SHP77 (cell line): Measurements from ENCODE around the gene PRODH.
"Not testable (repeated sequence)": the region's sequence is repeated elsewhere in the genome, so short reads cannot be mapped to it uniquely, and the experiment has no call there.

ENCODE experiments used
- DNase-seq, 2 experiments: peaks; one replicate each; lab custom pipeline; 2025; lab: John Stamatoyannopoulos, UW

PRODH gene

DNA sequence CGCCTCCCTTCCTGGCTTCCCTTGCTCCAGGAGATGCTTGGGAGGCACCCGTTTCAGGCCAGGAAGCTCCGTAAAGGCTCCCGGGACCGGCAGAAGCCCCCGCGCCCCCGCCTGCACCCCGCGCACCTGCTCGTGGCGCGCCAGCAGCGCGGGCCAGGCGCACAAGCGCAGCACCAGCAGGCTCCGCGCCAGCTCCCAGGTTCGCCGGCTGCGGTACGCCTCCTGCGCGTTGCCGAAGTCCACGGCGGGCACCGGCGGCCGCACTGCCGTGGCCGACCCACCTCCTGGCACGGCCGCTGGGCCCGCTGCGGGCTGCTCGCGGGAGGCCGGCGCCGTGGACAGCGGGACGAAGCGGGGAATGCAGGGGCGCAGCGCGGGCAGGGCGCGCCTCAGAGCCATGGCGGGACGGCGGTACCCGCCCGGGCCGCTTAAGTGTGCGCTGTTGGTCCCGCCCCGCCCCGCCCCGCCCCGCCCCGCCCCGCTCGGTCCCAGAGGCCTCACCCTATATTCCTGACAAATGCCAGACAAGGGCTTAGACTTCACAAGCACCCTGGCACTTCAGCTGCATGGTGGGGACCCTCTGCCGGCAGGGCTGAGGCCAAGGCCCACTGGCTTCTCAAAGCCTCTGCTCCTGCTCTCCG is at the start of gene PRODH:
Gene PRODH, minus strand, starts transcription at position 405 of the 641 bp plus-strand sequence. Its CDS starts 6 bp downstream, at position 399.
- no peak for DNase-seq

- DNase-seq = no peak
These were observed 49.7 kb upstream of the PRODH start for GRCh38 chr22:18985780-18986179.

DNA sequence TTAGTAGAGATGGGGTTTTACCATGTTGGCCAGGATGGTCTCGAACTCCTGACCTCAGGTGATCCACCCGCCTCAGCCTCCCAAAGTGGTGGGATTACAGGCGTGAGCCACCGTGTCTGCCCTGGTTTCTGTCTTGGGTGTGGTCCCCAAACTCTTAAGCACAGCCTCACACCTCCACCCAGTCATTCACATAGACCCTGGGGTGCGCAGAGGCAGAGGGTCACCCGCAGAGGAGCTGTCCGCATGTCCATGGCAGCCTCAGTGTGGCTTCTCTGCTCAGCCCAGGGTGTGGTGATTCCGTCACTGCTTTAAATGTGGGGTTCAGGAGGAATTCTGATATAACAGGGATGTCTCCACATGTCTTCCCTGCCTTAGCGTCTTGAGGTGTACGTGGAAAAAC is 48.5 kb upstream of the PRODH start:
- DNase-seq = no peak

DNA sequence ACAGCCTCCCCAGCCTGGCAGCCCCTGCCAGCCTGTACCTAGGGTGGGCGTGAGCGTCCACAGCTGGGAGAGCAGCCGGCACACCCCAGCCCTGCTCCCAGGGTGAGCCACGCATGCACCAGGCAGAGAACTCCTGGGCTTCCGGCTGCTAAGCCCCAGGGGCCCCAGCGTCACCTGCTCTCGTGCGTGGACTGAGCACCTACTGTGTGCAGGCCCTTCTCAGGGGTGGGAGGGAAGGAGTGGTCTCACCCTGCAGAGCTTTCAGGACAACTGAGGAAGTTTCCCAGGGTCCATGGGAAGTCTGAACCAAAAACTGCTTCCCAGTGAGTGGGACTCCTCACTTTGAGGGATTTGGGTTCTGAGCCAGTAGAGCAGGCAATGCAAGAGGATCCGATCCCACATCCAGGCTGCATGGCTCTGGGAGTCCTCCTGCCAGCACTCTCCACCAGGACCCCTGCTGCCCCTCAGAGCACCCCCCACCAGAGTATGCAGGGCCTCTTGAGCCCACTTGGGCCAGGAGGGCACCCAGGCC is 47.1 kb upstream of the PRODH start:
- no peak for DNase-seq

DNA sequence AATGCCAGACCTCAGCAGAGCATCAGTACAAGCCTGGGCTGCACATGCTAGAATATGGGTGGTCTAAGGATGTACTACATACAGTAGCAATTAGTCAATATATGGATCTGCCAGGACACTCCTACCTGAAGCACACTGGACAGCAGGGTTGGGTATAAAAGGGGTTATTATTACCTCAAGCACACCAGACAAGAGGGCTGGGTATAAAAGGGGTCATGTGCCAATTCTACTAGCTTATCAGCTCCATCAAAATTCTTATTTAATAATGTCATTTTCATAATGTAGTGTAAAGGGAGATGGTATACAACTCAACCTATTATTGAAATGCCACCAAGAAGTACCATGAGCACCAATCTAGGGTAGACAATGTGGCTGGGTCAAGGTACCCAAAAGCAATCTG is 44.7 kb upstream of the PRODH start:
- DNase-seq = no peak

- DNase-seq = no peak
These were observed 43.9 kb upstream of the PRODH start for GRCh38 chr22:18979957-18980356.

GRCh38 chr22:18978506-18978905 is 42.4 kb upstream of the PRODH start:
- no peak for DNase-seq

- no peak for DNase-seq
These were observed 41.8 kb upstream of the PRODH start for GRCh38 chr22:18977824-18978425.

GRCh38 chr22:18976197-18976751 is 40.2 kb upstream of the PRODH start:
- DNase-seq = no peak

- no peak for DNase-seq
These were observed 39.5 kb upstream of the PRODH start for GRCh38 chr22:18975434-18976196.

DNA sequence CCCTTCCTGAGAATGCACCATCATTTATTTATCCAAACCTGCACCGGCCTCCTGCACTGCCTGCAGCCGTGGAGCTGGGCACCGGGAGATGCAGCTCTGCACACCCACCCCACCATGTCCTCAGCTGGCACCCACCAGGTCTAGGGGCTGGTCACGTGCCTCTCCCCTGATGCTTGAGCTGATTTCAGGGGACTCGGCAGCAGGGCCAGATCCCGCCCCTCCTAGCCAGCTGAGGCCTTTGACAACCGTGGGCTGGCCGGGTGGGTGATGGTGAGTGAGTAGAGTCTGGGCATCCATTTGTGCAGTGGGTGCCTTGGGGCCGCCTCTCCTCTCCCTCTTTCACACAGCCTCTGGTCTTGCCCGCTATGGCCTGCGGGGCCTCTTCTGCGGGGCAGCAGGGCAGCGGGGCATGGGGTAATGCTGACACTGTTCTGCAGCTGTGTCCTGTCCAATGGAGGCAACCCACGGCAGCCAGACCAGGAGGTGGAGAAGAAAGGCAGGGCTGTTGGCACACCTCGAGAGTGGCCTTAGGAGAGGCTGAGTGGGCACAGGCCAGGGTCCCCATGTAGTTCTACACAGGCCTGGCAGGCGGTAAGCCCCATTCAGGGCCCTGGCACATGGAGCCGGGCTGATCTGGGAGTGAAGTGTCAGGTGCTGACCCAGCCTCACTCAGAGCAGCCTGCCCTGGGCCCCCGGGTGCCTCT is 38.5 kb upstream of the PRODH start:
- no peak for DNase-seq

GRCh38 chr22:18973264-18974031 is 37.4 kb upstream of the PRODH start:
- no peak for DNase-seq

- DNase-seq = not testable (repeated sequence)
These were observed 36.5 kb upstream of the PRODH start for GRCh38 chr22:18972591-18972990.

GRCh38 chr22:18972029-18972428 is 35.9 kb upstream of the PRODH start:
- DNase-seq = not testable (repeated sequence)

- no peak for DNase-seq
These were observed 35.2 kb upstream of the PRODH start for GRCh38 chr22:18971321-18971751.

DNA sequence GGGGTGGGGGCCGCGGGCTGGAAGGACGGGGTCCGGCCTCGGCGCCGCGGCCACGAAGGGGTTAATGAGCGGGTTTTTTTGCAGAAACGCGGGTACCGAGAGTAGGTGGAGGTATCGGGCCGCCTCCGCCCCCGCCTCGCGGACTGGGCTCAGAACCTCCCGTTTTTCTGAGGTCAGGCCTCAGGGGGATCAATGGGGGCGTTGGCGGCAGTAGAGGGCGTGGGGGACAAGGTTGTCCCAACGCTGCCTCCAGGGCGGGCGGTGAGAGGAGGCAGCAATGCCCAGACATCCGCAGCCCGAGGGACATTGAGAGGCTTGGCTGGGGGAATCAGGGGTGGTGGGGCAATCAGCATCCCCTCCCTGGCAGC is 34.8 kb upstream of the PRODH start:
- no peak for DNase-seq

DNA sequence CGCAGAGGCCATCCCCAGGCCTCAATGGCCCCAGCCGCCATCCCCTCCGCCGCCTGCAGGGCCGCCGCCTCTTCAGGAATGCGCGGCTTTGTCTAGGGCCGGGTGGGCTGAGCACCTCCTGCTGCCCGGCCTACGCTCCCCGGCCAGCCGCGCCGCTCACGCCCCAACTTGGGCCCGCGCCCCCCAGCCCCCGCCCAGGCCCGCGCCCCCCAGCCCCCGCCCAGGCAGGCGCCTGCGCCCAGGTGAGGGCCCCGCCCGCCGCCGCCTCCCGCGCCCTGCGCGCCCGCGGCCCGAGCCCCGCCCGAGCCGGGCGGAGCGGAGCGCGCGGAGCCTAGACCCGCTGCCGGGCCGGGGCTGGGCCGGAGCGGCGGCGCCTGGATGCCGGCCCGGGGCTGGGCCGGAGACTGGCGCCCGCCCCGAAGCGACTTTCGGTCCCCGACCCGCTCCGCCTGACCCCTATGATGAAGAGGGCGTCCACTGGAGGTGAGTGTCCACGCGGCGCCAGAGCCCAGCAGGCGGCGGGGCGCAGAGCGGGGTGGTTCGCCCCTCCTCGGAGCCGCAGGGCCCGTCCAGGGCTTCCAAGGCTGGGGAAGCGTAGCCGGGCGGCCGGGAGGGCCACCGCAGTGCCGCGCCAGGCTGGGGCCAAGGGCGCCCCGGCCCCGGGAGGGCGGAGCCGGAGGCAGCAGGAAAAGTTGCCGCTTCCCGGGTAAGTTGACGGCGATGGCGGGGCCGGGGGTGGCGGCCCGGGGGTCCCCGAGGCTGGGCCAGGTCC is 34.3 kb upstream of the PRODH start:
- peak in 1 of 2 experiments; percentile 9 for DNase-seq

- DNase-seq = not testable (repeated sequence)
These were observed 33.3 kb upstream of the PRODH start for GRCh38 chr22:18969158-18969942.

DNA sequence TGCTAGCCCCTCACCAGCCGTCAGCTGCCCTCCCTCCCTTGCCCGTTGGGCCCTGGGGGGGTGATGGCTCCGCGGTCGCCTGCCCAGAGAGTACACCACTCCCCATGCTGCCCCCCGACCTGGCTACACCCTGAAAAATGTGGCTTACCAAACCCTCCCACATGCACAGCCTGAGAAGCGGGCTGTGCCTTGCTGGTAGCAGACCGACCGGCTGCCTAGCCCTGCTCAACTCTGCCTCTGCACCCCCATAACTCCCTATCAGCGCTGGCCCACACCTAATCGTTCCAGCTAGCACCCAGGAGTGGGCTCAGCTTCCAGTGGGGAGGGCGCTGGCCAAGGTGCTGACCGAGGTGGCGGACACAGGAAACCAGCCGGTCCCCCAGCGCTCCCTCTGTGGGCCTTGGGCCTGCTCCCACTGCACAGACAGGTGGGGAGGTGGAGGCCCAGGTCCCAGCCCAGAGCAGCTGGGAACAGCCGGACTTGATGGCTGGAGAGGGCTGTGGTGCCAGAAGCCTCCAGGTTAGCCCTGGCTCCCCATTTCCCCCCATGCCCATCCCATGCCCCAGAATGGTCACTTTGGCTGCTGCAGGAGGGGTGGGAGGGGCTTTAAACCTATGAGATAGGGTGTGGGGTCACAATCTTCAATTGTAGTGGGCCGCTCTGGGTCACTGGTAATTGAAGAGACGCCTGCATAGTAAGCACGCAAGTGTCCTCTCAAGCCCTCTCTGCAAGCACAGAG is 32.1 kb upstream of the PRODH start:
- DNase-seq = no peak
